ENCODE results near the gene DEPP1. TPM values are rescaled to one million over a fixed set of nuclear protein-coding genes. Genes with fewer than 3 reads are reported as not detected.
A peak's percentile ranks its signal among the peaks of the same experiment; 100 is the strongest.

DEPP1 gene
- total RNA-seq, 1 experiment from 2014 or later, result 16.5 TPM

GRCh38 chr10:44934416-44935200 is 44.0 kb downstream of the DEPP1 start:
- DNase-seq (ENCODE audit: low read depth), result no peak

- DNase-seq (ENCODE audit: low read depth), result no peak
Observed at GRCh38 chr10:44933451-44934321, 44.9 kb downstream of the DEPP1 start.

GRCh38 chr10:44932517-44933450 is 45.8 kb downstream of the DEPP1 start:
- peak; percentile 73 for DNase-seq (ENCODE audit: low read depth)

- DNase-seq (ENCODE audit: low read depth), result no peak
Observed at GRCh38 chr10:44931621-44932516, 46.7 kb downstream of the DEPP1 start.

- no peak for DNase-seq (ENCODE audit: low read depth)
Observed at GRCh38 chr10:44930904-44931620, 47.5 kb downstream of the DEPP1 start.

- no peak for DNase-seq (ENCODE audit: low read depth)
Observed at GRCh38 chr10:44929356-44930255, 49.0 kb downstream of the DEPP1 start.

- no peak for DNase-seq (ENCODE audit: low read depth)
Observed at GRCh38 chr10:44928462-44928861, 50.1 kb downstream of the DEPP1 start.

- DNase-seq (ENCODE audit: low read depth), result no peak
Observed at GRCh38 chr10:44927352-44927751, 51.3 kb downstream of the DEPP1 start.

- DNase-seq (ENCODE audit: low read depth), result no peak
Observed at GRCh38 chr10:44926751-44927351, 51.8 kb downstream of the DEPP1 start.

Other genes with a start within 250 kb of the DEPP1 start
- gene TMEM72, start 67.5 kb downstream of the DEPP1 start, total RNA-seq (2014; rRNA removed; shearing (Covaris generic)), result not detected in 2 replicates
- gene RASSF4, start 19.0 kb downstream of the DEPP1 start, total RNA-seq (2014; rRNA removed; shearing (Covaris generic)), result 6.8 and 11.1 TPM in 2 replicates
- 32.5 and 47.1 TPM in 2 replicates for gene ZNF22, start 22.1 kb upstream of the DEPP1 start, total RNA-seq (2014; rRNA removed; shearing (Covaris generic))

All from RPMI7951 (cell line).